Neuronal stem cell (in vitro differentiated cells): ENCODE measurements around the gene SLK. TPM values are rescaled to one million over a fixed set of nuclear protein-coding genes. Genes with fewer than 3 reads are reported as not detected.

Experiments used
- DNase-seq: peaks from one replicate; pipeline ENCODE4 v3.0.0-alpha.2; 2013; ENCODE audit warnings: low spot score
- H2AFZ ChIP-seq: one replicate; pipeline ENCODE4 v1.6.1; 2013; ENCODE audit warnings: mild to moderate bottlenecking, low read length, inconsistent platforms
- H2AK5ac ChIP-seq: 2 replicates; pipeline ENCODE4 v1.6.1; 2013; ENCODE audit warnings: low read depth, mild to moderate bottlenecking, inconsistent platforms, low read length, moderate library complexity, mixed read lengths
- H2BK120ac ChIP-seq: 2 replicates; pipeline ENCODE4 v1.6.1; 2013; ENCODE audit warnings: low read depth, mild to moderate bottlenecking, inconsistent platforms, low read length, moderate library complexity, mixed read lengths
- H2BK12ac ChIP-seq: one replicate; pipeline ENCODE4 v1.6.1; 2013; ENCODE audit warnings: low read length, inconsistent platforms
- H2BK15ac ChIP-seq: 2 replicates; pipeline ENCODE4 v1.6.1; 2013; ENCODE audit warnings: mild to moderate bottlenecking, low read length, inconsistent platforms, mixed read lengths
- H2BK5ac ChIP-seq: one replicate; pipeline ENCODE4 v1.6.1; 2013; ENCODE audit warnings: inconsistent platforms, mild to moderate bottlenecking, low read length, moderate library complexity
- H3K14ac ChIP-seq: one replicate; pipeline ENCODE4 v1.6.1; 2013; ENCODE audit warnings: low read length, inconsistent platforms
- H3K18ac ChIP-seq: 2 replicates; pipeline ENCODE4 v1.6.1; 2013; ENCODE audit warnings: low read length, inconsistent platforms
- H3K23ac ChIP-seq: 2 replicates; pipeline ENCODE4 v1.6.1; 2013; ENCODE audit warnings: low read depth, mild to moderate bottlenecking, mixed read lengths, low read length, inconsistent platforms; ENCODE audit not compliant: poor library complexity
- H3K27ac ChIP-seq: replicated peaks from 3 replicates; pipeline ENCODE4 v1.5.1; 2013; ENCODE audit warnings: low read length, inconsistent platforms
- H3K27me3 ChIP-seq, 3 experiments: 2 replicates each; pipeline ENCODE4 v1.6.1; 2013; ENCODE audit warnings: low read length in 3 of 3, mild to moderate bottlenecking in 2 of 3, inconsistent platforms in 1 of 3, low read depth in 1 of 3, mixed read lengths in 1 of 3, moderate library complexity in 1 of 3; ENCODE audit not compliant: control insufficient read depth in 3 of 3, insufficient read depth in 3 of 3
- H3K36me3 ChIP-seq, 2 donors: replicated peaks in 1 of 2; 2 replicates each; pipeline ENCODE4 v1.6.1; 2013; ENCODE audit warnings: low read length in 2 of 2; ENCODE audit not compliant: control insufficient read depth in 2 of 2, insufficient read depth in 2 of 2
- H3K4ac ChIP-seq: 2 replicates; pipeline ENCODE4 v1.6.1; 2013; ENCODE audit warnings: inconsistent platforms, mild to moderate bottlenecking, low read length, moderate library complexity
- H3K4me1 ChIP-seq, 2 donors: 1 replicate in 1 of 2; 2 replicates in 1 of 2; pipeline ENCODE4 v1.6.1; 2013; ENCODE audit warnings: low read length in 2 of 2, low read depth in 1 of 2; ENCODE audit not compliant: control insufficient read depth in 2 of 2, insufficient read depth in 1 of 2
- H3K4me2 ChIP-seq: one replicate; pipeline ENCODE4 v1.6.1; 2013; ENCODE audit warnings: mild to moderate bottlenecking, low read length, inconsistent platforms; ENCODE audit not compliant: insufficient read depth, poor library complexity, severe bottlenecking
- H3K4me3 ChIP-seq, 2 donors: 2 replicates each; pipeline ENCODE4 v1.5.1; 2013; ENCODE audit warnings: low read length in 2 of 2, mild to moderate bottlenecking in 2 of 2, inconsistent platforms in 1 of 2, moderate library complexity in 1 of 2
- H3K79me1 ChIP-seq: one replicate; pipeline ENCODE4 v1.6.1; 2013; ENCODE audit warnings: low read depth, mild to moderate bottlenecking, inconsistent platforms, low read length, moderate library complexity
- H3K9ac ChIP-seq: one replicate; pipeline ENCODE4 v1.6.1; 2013; ENCODE audit warnings: mild to moderate bottlenecking, low read depth, low read length, inconsistent platforms; ENCODE audit not compliant: poor library complexity
- H3K9me3 ChIP-seq, 2 donors: replicated peaks in 1 of 2; 2 replicates each; pipeline versions ENCODE3 to v1.6.1; 2013; ENCODE audit warnings: low read length in 2 of 2, mild to moderate bottlenecking in 2 of 2, inconsistent platforms in 1 of 2, low read depth in 1 of 2, mixed read lengths in 1 of 2, moderate library complexity in 1 of 2; ENCODE audit not compliant: control insufficient read depth in 2 of 2, insufficient read depth in 1 of 2
- H4K8ac ChIP-seq: one replicate; pipeline ENCODE4 v1.6.1; 2013; ENCODE audit warnings: low read depth, mild to moderate bottlenecking, inconsistent platforms, low read length, moderate library complexity
- H4K91ac ChIP-seq: one replicate; pipeline ENCODE4 v1.6.1; 2013; ENCODE audit warnings: low read length, low read depth, mild to moderate bottlenecking, inconsistent platforms; ENCODE audit not compliant: poor library complexity
- WGBS, 2 donors: extraction: QIAGEN DNeasy Blood & Tissue Kit; methylation state at CpG; one replicate each; pipeline ENCODE4 v1.1.7; 2013; ENCODE audit warnings: missing lambda C conversion rate in 2 of 2, mixed read lengths in 1 of 2; ENCODE audit not compliant: insufficient read length in 2 of 2, insufficient replicate concordance in 1 of 2; ENCODE audit errors: extremely low coverage in 2 of 2; 5-methylcytosine and 5-hydroxymethylcytosine counted together
- small RNA-seq: library from polyadenylated mRNA; stranded (forward); fragments of <200 nt; extraction: miRNeasy Mini kit (QIAGEN cat#:217004); gene quantifications from one replicate; pipeline ENCODE3, GENCODE V24; 2013; ENCODE audit not compliant: insufficient read depth

Gene SLK

DNA sequence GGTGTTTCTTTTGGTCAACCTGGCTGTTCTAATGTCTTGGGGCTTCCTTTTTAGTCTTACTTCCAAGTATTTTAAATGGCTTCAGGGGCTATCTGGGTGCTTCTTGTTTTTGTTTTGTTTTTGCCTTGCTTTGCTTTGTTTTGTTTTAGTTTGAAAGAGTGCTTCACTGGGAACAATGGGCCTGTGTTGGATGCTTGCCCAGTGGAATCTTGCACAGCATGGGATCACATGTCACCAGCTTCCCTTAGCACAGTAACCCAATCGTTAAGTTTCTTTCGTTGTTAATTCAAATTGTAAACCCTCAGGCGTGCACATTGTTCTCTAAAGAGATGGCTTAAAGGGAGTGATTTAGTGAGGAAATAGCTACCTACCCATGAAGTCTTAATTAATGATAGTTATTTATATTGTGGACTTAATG lies 109.8 kb downstream of the SLK start:
- Histone ChIP-seq H3K27me3 (peaks cover 0 to 17% (median 0%) of the 10 kb centered on the region in 3 experiments), H3K36me3 (no peaks in the 10 kb centered on the region), H2BK120ac (no peak overlapping the region), H3K9ac (no peak overlapping the region), H3K4me2 (no peak overlapping the region), H3K4me1 (peaks cover 10 to 14% of the 10 kb centered on the region in 2 donors), H3K4ac (no peak overlapping the region), H4K8ac (no peak overlapping the region), H3K23ac (no peak overlapping the region), H3K79me1 (no peaks in the 10 kb centered on the region), H2AK5ac (no peak overlapping the region), H2BK15ac (no peak overlapping the region), H2BK5ac (no peak overlapping the region), H3K18ac (no peak overlapping the region), H4K91ac (no peak overlapping the region), H3K4me3 (no peak overlapping the region), H2AFZ (no peak overlapping the region), H3K27ac (peak overlapping the region; percentile 2), H2BK12ac (no peak overlapping the region), H3K9me3 (no peaks in the 10 kb centered on the region), H3K14ac (no peak overlapping the region)
- DNase-seq = peak; percentile 70
- WGBS, 2 donors = no CpG with 5 or more reads among the region's 3 CpGs

- H2BK12ac ChIP-seq = no peak overlapping the region
- no peaks in the 10 kb centered on the region for H3K9me3 ChIP-seq
- H2AK5ac ChIP-seq = no peak overlapping the region
- H3K14ac ChIP-seq = no peak overlapping the region
- no peak overlapping the region for H3K23ac ChIP-seq
- no peak overlapping the region for H3K18ac ChIP-seq
- no peak overlapping the region for H2BK120ac ChIP-seq
- H3K27ac ChIP-seq = peak overlapping the region; percentile 42
- H4K91ac ChIP-seq = no peak overlapping the region
- no peak for DNase-seq
- no peak overlapping the region for H2BK5ac ChIP-seq
- no CpG with 5 or more reads among the region's 3 CpGs for WGBS, 2 donors
- peak overlapping the region; percentile 21 for H2AFZ ChIP-seq
- H4K8ac ChIP-seq = no peak overlapping the region
- H3K27me3 ChIP-seq = peaks cover 0 to 17% (median 0%) of the 10 kb centered on the region in 3 experiments
- H3K9ac ChIP-seq = no peak overlapping the region
- no peaks in the 10 kb centered on the region for H3K36me3 ChIP-seq
- peaks cover 10 to 18% of the 10 kb centered on the region in 2 donors for H3K4me1 ChIP-seq
- H2BK15ac ChIP-seq = no peak overlapping the region
- H3K79me1 ChIP-seq = no peaks in the 10 kb centered on the region
- H3K4ac ChIP-seq = no peak overlapping the region
- no peak overlapping the region for H3K4me2 ChIP-seq
- no peak overlapping the region for H3K4me3 ChIP-seq
These were observed 110.3 kb downstream of the SLK start for GRCh38 chr10:104077247-104077646.

DNA sequence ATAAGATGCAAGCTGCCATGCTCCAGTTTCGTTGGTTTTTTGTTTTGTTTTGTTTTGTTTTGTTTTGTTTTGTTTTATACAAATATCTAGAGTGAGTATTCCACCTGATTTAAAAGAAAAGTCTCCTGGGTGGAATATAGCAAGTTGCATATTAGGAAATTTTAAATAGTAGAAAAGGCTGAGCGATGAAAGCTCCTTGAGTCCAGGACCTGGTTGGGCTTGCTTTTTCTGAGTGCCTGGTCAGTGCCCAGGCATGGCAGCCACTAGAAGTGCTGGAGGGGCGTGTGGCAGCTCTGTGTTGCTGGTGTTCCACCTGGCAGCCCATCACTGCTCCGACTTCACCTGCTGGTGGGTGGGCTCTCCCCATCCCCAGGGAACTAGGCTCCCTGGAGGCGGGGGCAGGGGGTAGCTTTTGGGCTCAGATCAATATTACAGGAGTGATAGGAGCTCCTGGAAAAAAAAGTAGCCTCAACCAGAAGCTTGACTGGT lies 110.8 kb downstream of the SLK start:
- Histone ChIP-seq H3K4me3 (no peak overlapping the region), H2AK5ac (no peak overlapping the region), H3K14ac (no peak overlapping the region), H2BK15ac (peak overlapping the region; percentile 11), H3K36me3 (no peaks in the 10 kb centered on the region), H2BK12ac (no peak overlapping the region), H3K9ac (no peak overlapping the region), H3K4me2 (no peak overlapping the region), H3K79me1 (no peaks in the 10 kb centered on the region), H3K9me3 (no peaks in the 10 kb centered on the region), H2BK120ac (no peak overlapping the region), H3K4me1 (peaks cover 10 to 18% of the 10 kb centered on the region in 2 donors), H4K8ac (no peak overlapping the region), H3K18ac (peak overlapping the region; percentile 67), H3K4ac (no peak overlapping the region), H2AFZ (no peak overlapping the region), H3K23ac (no peak overlapping the region), H3K27ac (no peak overlapping the region), H4K91ac (no peak overlapping the region), H3K27me3 (peaks cover 0 to 17% (median 0%) of the 10 kb centered on the region in 3 experiments), H2BK5ac (no peak overlapping the region)
- no peak for DNase-seq
- WGBS, 2 donors = no CpG with 5 or more reads among the region's 5 CpGs

Small RNAs within 50 kb of the gene (small RNA-seq; reads per million reads assigned to genes)
- not detected for gene RN7SL524P
